D341Med (cell line): ENCODE results near the gene THRB.

ENCODE experiments used
- DNase-seq: peaks from one replicate; pipeline ENCODE4 v3.0.0; 2012; ENCODE audit warnings: low spot score

The THRB gene

DNA sequence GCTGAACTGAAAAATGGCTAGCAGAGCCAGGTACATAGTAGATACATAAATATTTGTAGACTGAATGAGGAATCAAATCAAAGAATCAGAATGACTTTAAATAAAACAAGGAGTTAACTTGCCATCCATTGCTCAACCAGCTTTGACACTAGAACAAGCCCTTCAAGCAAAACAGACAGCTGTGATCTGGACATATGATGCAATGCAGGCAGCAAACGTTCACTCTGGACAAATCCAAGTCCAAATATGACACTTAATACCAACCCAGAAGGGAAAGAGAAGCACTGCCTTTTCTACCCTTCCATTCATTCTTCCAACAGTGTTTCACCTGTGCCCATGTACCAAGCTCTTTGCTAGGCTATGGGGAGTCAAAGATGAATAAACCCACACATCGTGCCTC is 4.5 kb downstream of the THRB start:
- no peak for DNase-seq

GRCh38 chr3:24487325-24488262 is 7.1 kb downstream of the THRB start:
- no peak for DNase-seq

DNA sequence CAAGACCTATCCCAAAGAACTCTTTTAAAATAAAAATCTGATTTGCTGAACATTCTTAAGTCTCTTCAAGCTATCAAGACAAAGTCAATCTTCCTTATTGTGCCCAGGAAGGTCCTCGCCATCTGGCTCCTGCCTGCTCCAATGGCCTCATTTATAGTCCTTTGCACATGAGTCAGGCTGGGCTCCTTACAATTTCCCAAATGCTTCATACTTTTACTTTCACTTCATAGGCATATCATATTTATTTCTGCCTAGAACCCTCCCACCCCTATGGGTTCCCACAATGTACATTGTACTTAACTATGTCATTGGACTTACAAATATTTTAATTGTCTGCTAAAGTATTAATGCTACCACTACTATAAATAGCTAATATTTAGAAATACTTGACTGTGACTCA is 9.1 kb downstream of the THRB start:
- no peak for DNase-seq

DNA sequence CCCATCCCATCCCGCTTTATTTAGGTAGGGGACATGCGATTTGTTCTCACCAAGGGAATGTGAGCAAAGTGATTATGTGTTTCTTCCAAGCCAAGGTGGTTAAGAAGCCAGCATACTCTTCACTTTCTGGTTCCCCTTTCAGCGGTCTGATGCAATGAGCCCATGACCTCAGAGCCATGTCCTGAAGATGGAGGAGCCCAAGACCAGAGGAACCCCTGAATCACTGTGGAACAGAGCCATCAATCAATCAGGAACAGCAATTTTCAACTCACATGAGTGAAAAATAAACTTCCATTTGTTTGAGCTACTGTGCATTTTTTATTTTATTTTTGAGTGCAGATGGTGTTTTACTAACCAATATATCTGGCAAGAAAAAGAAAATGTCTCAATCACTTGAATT is 10.8 kb downstream of the THRB start:
- DNase-seq: no peak

GRCh38 chr3:24482096-24482705 is 12.4 kb downstream of the THRB start:
- DNase-seq: no peak

GRCh38 chr3:24481193-24481592 is 13.5 kb downstream of the THRB start:
- DNase-seq: no peak

DNA sequence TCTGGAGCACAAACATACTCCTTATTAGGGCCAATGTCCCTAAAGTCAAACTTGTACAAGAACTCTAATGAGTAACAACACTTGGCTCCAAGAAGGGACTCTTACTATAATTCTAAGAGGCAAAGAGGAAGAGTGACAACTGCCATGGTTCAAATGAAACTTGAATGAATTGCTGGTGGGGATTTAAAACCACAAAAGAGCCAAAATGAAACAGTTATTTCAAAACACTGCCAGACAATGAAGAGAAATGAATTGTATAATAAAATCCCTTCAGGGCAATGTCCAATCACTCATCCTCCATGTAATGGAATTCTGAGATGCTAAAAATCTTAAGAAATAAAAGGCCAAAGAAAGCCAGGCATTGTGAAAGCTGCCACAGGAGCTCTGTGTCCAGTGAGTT is 14.2 kb downstream of the THRB start:
- DNase-seq: no peak

DNA sequence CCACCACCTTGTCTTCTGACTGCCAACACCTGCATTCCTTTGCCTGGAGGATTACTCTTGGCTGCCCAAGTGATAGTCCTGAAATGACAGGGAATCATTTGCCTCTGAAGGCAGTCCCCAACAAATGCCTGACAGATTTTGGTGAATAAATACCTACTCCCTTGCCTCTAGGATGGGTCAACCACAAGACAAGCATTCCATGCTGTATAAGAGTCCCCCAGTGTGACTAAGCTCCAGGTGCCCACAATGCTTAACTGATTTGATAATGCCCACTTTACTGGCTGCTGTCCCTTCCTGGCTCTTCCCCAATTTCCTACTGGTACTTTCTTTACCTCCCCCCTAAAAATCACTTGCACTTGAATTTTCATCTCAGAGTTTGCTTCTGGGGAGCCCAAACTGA is 14.8 kb downstream of the THRB start:
- DNase-seq: no peak

- no peak for DNase-seq
These were observed 17.6 kb downstream of the THRB start for GRCh38 chr3:24476871-24477656.

GRCh38 chr3:24475925-24476324 is 18.7 kb downstream of the THRB start:
- no peak for DNase-seq

GRCh38 chr3:24474862-24475261 is 19.8 kb downstream of the THRB start:
- DNase-seq: no peak

- DNase-seq: no peak
These were observed 22.3 kb downstream of the THRB start for GRCh38 chr3:24472358-24472757.

DNA sequence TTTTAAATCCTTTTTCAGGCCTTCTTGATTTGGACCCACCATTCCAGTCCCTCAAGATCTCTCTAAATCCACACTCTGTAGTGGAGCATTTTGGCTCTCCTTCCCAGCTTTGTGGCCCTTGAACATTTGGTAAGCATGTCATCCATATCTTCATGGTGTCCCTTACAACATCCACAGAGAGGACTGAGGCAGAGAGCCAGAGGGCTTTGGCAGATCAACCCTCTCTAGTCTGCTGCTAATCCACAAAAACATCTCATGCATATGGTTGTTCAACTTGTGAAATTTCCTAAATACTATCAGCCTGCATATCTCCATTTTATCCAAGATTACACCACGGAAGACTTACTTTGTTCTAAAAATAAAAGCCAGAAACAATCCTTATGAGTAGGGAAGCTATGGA is 23.2 kb downstream of the THRB start:
- no peak for DNase-seq

GRCh38 chr3:24470277-24470676 is 24.4 kb downstream of the THRB start:
- DNase-seq: no peak

DNA sequence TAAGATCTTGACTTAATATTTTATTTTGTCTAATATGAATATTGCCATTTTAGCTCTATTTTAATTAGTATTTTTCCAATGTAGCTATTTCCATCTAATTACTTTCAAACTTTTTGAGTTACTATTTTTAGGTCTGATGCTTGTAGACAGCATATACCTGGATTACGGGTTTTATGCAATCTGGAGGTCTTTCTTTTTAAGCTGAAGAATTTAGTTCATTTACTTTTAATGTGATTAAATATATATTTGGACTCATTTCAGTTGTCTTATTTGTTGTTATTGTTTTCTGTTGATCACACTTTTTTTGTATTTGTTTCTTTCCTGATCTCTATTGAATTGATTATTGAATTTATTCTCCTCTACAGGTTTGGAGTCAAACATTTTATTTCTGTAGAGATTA is 30.3 kb downstream of the THRB start:
- no peak for DNase-seq

- DNase-seq: no peak
These were observed 31.9 kb downstream of the THRB start for GRCh38 chr3:24462737-24463136.

GRCh38 chr3:24460974-24461373 is 33.7 kb downstream of the THRB start:
- DNase-seq: no peak

- DNase-seq: no peak
These were observed 36.9 kb downstream of the THRB start for GRCh38 chr3:24457719-24458118.

DNA sequence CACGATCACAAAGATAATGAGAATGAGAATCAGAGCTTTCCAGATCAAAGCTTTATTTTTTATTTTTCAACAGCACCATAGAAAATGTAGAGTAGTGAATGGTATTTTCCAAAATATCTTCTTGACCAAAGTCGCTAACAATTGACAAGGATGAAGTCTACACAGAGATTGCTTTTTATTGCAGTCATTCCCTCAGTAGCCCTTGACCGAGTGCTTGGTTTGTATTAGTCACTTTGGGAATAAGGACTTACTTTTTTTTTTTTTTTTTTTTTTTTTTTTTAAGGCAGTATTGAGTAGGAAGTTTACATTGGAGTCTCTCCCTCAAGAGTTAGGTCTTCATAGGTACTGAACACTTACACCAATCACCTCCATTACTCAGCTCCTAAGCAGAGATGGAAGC is 39.8 kb downstream of the THRB start:
- DNase-seq: no peak

DNA sequence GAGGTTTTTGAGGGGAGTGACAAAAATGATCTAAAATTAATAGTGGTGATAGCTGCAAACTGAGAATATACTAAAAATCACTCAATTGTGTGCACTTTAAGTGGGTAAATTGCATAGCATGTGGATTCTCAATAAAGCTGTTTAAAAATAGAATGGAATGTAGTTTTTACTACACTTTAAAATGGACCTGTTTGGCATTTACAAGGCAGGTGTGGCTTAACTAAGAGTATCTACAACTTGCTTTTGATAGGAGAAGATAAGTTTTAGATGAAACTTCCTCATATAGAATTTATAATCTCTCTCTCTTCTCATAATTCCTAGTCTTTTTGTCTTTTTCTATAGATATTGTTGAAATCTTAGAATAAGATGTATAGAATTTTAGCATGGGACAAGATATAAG is 40.3 kb downstream of the THRB start:
- no peak for DNase-seq

DNA sequence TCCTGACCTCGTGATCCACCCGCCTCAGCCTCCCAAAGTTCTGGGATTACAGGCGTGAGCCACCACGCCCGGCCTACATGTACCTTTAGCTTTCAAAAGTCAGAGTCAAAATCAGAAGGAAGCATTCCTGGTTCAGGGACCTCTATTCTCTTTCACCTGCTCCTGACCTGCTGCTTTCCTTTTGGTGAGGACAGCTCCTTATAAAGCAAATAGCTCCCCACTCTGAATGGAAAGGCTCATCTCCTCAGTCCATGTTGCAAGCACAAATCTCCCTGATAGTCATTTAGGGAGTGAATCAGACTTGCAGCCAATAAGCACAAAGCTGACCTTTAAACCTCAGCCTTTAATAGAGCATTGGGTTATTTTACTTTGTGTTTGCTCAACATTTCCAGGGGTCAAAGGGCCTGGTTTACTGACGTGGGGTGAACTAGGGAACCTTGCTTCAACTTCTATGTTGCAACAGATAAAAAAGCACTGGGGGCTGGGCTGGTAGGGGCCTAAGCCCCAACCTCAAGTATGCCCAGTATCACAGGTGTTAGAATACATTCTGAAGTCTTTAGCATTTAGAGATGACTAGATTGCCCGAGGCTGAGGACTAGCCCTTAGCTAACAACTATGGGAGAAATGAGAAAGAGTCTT is 43.1 kb downstream of the THRB start:
- DNase-seq: no peak

DNA sequence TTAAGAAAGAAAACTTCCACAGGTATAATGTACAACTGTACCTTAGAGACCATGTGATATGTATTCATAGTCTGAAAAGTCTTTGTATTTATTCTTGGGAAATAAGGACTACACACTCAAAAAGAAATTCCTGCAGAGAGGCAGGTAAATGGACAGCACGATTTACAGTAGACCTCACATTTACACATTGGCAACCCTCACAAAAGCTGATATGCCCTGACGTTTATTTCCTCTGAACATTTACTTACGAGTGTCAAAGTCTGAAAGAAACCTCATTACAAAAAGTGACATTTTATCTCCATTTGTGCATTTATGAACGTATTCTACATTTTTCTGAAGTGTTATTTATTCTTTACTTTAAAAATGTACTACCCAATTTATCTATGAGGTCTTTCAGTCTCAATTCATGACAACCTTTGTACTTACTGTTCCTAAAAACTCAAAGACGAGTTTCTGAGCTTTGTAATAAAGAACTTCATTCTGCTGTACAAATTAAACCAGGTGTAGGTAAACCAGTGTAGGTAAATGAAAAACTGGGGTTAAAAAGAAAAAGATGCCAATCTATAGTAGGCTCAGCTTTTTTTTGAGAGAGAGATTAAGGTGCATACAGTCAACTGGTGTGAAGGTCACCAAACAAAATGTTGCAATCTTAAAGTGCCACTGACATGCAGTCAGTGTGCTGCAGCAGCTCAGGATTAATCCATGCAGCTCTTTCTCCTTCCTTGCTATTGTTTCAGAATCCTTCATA is 44.3 kb downstream of the THRB start:
- DNase-seq: no peak
